Subcutaneous abdominal adipose tissue (tissue), 5 donors: Measurements from ENCODE around the gene SLITRK3.

ENCODE experiments used
- H3K27ac ChIP-seq: one replicate; pipeline ENCODE4 v1.7.0; 2013; ENCODE audit warnings: low read depth, mild to moderate bottlenecking, inconsistent platforms, low read length, moderate library complexity
- H3K27me3 ChIP-seq, 5 donors: one replicate each; pipeline ENCODE4 v1.7.0; 2013; ENCODE audit warnings: low read length in 5 of 5, inconsistent platforms in 1 of 5; ENCODE audit not compliant: control insufficient read depth in 5 of 5, insufficient read depth in 4 of 5
- H3K36me3 ChIP-seq, 5 donors: one replicate each; pipeline ENCODE4 v1.7.0; 2013; ENCODE audit warnings: low read length in 5 of 5; ENCODE audit not compliant: control insufficient read depth in 5 of 5, insufficient read depth in 5 of 5
- H3K4me1 ChIP-seq, 5 donors: one replicate each; pipeline ENCODE4 v1.7.0; 2013; ENCODE audit warnings: low read length in 5 of 5, mild to moderate bottlenecking in 3 of 5, moderate library complexity in 1 of 5; ENCODE audit not compliant: control insufficient read depth in 5 of 5, insufficient read depth in 5 of 5
- H3K4me3 ChIP-seq, 5 donors: one replicate each; pipeline ENCODE4 v1.7.0; 2013; ENCODE audit warnings: low read length in 5 of 5, low read depth in 1 of 5
- H3K9ac ChIP-seq, 5 donors: one replicate each; pipeline ENCODE4 v1.7.0; 2013; ENCODE audit warnings: low read length in 5 of 5, mild to moderate bottlenecking in 4 of 5, moderate library complexity in 3 of 5
- H3K9me3 ChIP-seq, 5 donors: one replicate each; pipeline ENCODE4 v1.7.0; 2013; ENCODE audit warnings: low read length in 5 of 5; ENCODE audit not compliant: control insufficient read depth in 5 of 5
- donor health status: healthy.
- donor health status: healthy.
- donor health status: healthy.
- donor health status: healthy.
- donor health status: healthy.

The SLITRK3 gene

GRCh38 chr3:165192610-165193192, 3.5 kb downstream of the SLITRK3 start:
- Histone ChIP-seq H3K9me3 (peaks cover 0 to 3% (median 0%) of the 10 kb centered on the region in 5 donors), H3K9ac (no peak overlapping the region), H3K36me3 (no peaks in the 10 kb centered on the region), H3K4me1 (peaks cover 0 to 36% (median 31%) of the 10 kb centered on the region in 5 donors), H3K27ac (no peak overlapping the region), H3K27me3 (peaks cover 26 to 54% (median 47%) of the 10 kb centered on the region in 5 donors), H3K4me3 (no peak overlapping the region)

GRCh38 chr3:165191491-165191890, 4.7 kb downstream of the SLITRK3 start:
- peaks cover 0 to 3% (median 0%) of the 10 kb centered on the region in 5 donors for H3K9me3 ChIP-seq
- no peaks in the 10 kb centered on the region for H3K36me3 ChIP-seq
- H3K9ac ChIP-seq: no peak overlapping the region
- peaks cover 26 to 43% (median 36%) of the 10 kb centered on the region in 5 donors for H3K27me3 ChIP-seq
- no peak overlapping the region for H3K27ac ChIP-seq
- H3K4me1 ChIP-seq: peaks cover 0 to 26% (median 22%) of the 10 kb centered on the region in 5 donors
- no peak overlapping the region for H3K4me3 ChIP-seq

- H3K27me3 ChIP-seq: peaks cover 3 to 16% (median 10%) of the 10 kb centered on the region in 5 donors
- H3K4me1 ChIP-seq: peaks cover 0 to 8% (median 4%) of the 10 kb centered on the region in 5 donors
- no peaks in the 10 kb centered on the region for H3K36me3 ChIP-seq
- no peaks in the 10 kb centered on the region for H3K9me3 ChIP-seq
- no peak overlapping the region for H3K9ac ChIP-seq
- no peak overlapping the region for H3K27ac ChIP-seq
- no peak overlapping the region for H3K4me3 ChIP-seq
Observed at GRCh38 chr3:165188452-165188851, 7.7 kb downstream of the SLITRK3 start.

- Histone ChIP-seq H3K9ac (no peak overlapping the region), H3K9me3 (no peaks in the 10 kb centered on the region), H3K4me1 (no peaks in the 10 kb centered on the region)
Observed at GRCh38 chr3:165185707-165186327, 10.4 kb downstream of the SLITRK3 start.

GRCh38 chr3:165181556-165181955, 14.6 kb downstream of the SLITRK3 start:
- Histone ChIP-seq H3K9me3 (no peaks in the 10 kb centered on the region), H3K9ac (no peak overlapping the region), H3K36me3 (no peaks in the 10 kb centered on the region), H3K27ac (no peak overlapping the region), H3K4me3 (no peak overlapping the region), H3K4me1 (no peaks in the 10 kb centered on the region), H3K27me3 (peaks cover 0 to 2% (median 0%) of the 10 kb centered on the region in 5 donors)

More at GRCh38 chr3:165185707-165186327, 10.4 kb downstream of the SLITRK3 start:
- Histone ChIP-seq H3K36me3 (no peaks in the 10 kb centered on the region), H3K27ac (no peak overlapping the region), H3K27me3 (peaks cover 0 to 5% (median under 1%) of the 10 kb centered on the region in 5 donors), H3K4me3 (no peak overlapping the region)

GRCh38 chr3:165170236-165170635, 25.9 kb downstream of the SLITRK3 start:
- no peaks in the 10 kb centered on the region for H3K27me3 ChIP-seq
- no peaks in the 10 kb centered on the region for H3K9me3 ChIP-seq
- H3K27ac ChIP-seq: no peak overlapping the region
- no peak overlapping the region for H3K4me3 ChIP-seq
- H3K9ac ChIP-seq: no peak overlapping the region
- H3K36me3 ChIP-seq: no peaks in the 10 kb centered on the region
- H3K4me1 ChIP-seq: no peaks in the 10 kb centered on the region

GRCh38 chr3:165169368-165169767, 26.8 kb downstream of the SLITRK3 start:
- H3K36me3 ChIP-seq: no peaks in the 10 kb centered on the region
- no peaks in the 10 kb centered on the region for H3K4me1 ChIP-seq
- H3K9me3 ChIP-seq: no peaks in the 10 kb centered on the region
- H3K9ac ChIP-seq: no peak overlapping the region
- H3K4me3 ChIP-seq: no peak overlapping the region
- no peak overlapping the region for H3K27ac ChIP-seq
- no peaks in the 10 kb centered on the region for H3K27me3 ChIP-seq

- Histone ChIP-seq H3K36me3 (no peaks in the 10 kb centered on the region), H3K27me3 (no peaks in the 10 kb centered on the region), H3K9ac (no peak overlapping the region), H3K4me1 (no peaks in the 10 kb centered on the region), H3K4me3 (no peak overlapping the region), H3K9me3 (no peaks in the 10 kb centered on the region), H3K27ac (no peak overlapping the region)
Observed at GRCh38 chr3:165162883-165163282, 33.3 kb downstream of the SLITRK3 start.

- Histone ChIP-seq H3K4me3 (no peak overlapping the region), H3K9me3 (no peaks in the 10 kb centered on the region), H3K27me3 (no peaks in the 10 kb centered on the region), H3K36me3 (no peaks in the 10 kb centered on the region), H3K9ac (no peak overlapping the region), H3K27ac (no peak overlapping the region), H3K4me1 (no peaks in the 10 kb centered on the region)
Observed at GRCh38 chr3:165159760-165160421, 36.3 kb downstream of the SLITRK3 start.

- no peaks in the 10 kb centered on the region for H3K9me3 ChIP-seq
- H3K4me1 ChIP-seq: no peaks in the 10 kb centered on the region
- H3K4me3 ChIP-seq: no peak overlapping the region
- no peaks in the 10 kb centered on the region for H3K36me3 ChIP-seq
- no peak overlapping the region for H3K9ac ChIP-seq
- H3K27me3 ChIP-seq: no peaks in the 10 kb centered on the region
- H3K27ac ChIP-seq: no peak overlapping the region
Observed at GRCh38 chr3:165158011-165158410, 38.2 kb downstream of the SLITRK3 start.
